HG02571 (cell line): ENCODE data around the gene FAM120B.
"Not testable (repeated sequence)": the region's sequence is repeated elsewhere in the genome, so short reads cannot be mapped to it uniquely, and the experiment has no call there.

ENCODE experiments used
- ATAC-seq: cut with Tn5 transposase; IDR thresholded peaks from one replicate; pipeline ENCODE4 v1.9.1; 2021; ENCODE audit warnings: mild to moderate bottlenecking, moderate library complexity; ENCODE audit not compliant: unreplicated experiment

The FAM120B gene

GRCh38 chr6:170375661-170376060 is 69.1 kb downstream of the FAM120B start:
- no peak for ATAC-seq

- no peak for ATAC-seq
Measured at GRCh38 chr6:170376386-170377043, 70.0 kb downstream of the FAM120B start.

- ATAC-seq, result no peak
Measured at GRCh38 chr6:170378502-170378901, 71.9 kb downstream of the FAM120B start.

GRCh38 chr6:170381562-170381961 is 75.0 kb downstream of the FAM120B start:
- no peak for ATAC-seq

GRCh38 chr6:170383466-170384035 is 77.0 kb downstream of the FAM120B start:
- ATAC-seq, result no peak

- ATAC-seq, result no peak
Measured at GRCh38 chr6:170385506-170385905, 78.9 kb downstream of the FAM120B start.

- no peak for ATAC-seq
Measured at GRCh38 chr6:170388113-170388512, 81.6 kb downstream of the FAM120B start.

GRCh38 chr6:170393033-170393432 is 86.5 kb downstream of the FAM120B start:
- no peak for ATAC-seq

- no peak for ATAC-seq
Measured at GRCh38 chr6:170393807-170394399, 87.3 kb downstream of the FAM120B start.

- ATAC-seq, result no peak
Measured at GRCh38 chr6:170394980-170395379, 88.4 kb downstream of the FAM120B start.

GRCh38 chr6:170398743-170399369 is 92.3 kb downstream of the FAM120B start:
- ATAC-seq, result not testable (repeated sequence)

GRCh38 chr6:170399955-170400558 is 93.5 kb downstream of the FAM120B start:
- not testable (repeated sequence) for ATAC-seq

GRCh38 chr6:170402318-170403040 is 95.9 kb downstream of the FAM120B start:
- ATAC-seq, result no peak

GRCh38 chr6:170403451-170403850 is 96.9 kb downstream of the FAM120B start:
- no peak for ATAC-seq

- no peak for ATAC-seq
Measured at GRCh38 chr6:170404036-170404435, 97.5 kb downstream of the FAM120B start.

- ATAC-seq, result no peak
Measured at GRCh38 chr6:170404697-170405096, 98.1 kb downstream of the FAM120B start.

GRCh38 chr6:170405311-170405975 is 98.9 kb downstream of the FAM120B start:
- ATAC-seq, result no peak

GRCh38 chr6:170407200-170407599 is 100.6 kb downstream of the FAM120B start:
- no peak for ATAC-seq

GRCh38 chr6:170407932-170408331 is 101.4 kb downstream of the FAM120B start:
- no peak for ATAC-seq

- ATAC-seq, result not testable (repeated sequence)
Measured at GRCh38 chr6:170409746-170410145, 103.2 kb downstream of the FAM120B start.
